HepG2 (cell line): Measurements from ENCODE around the gene SLC16A11. TPM values are rescaled to one million over a fixed set of nuclear protein-coding genes. Genes with fewer than 3 reads are reported as not detected.

Source experiments
- ARID3A ChIP-seq: IDR thresholded peaks from 2 replicates; pipeline ENCODE4 v1.6.1; 2012; ENCODE audit warnings: low read depth, low read length, improper control_type of control experiment
- CREB1 ChIP-seq, 2 experiments: fragments of 450-650 bp in 1 of 2; IDR thresholded peaks; 2 replicates each; pipeline ENCODE4 v1.6.1; 2016 to 2017; ENCODE audit warnings: control low read depth in 1 of 2, mild to moderate bottlenecking in 1 of 2, missing compliant biosample characterization in 1 of 2, missing genetic modification characterization in 1 of 2
- FUBP1 ChIP-seq: sonication (generic); formaldehyde crosslinking; IDR thresholded peaks from 2 replicates; pipeline ENCODE4 v1.5.1; 2020; ENCODE audit warnings: missing genetic modification reagents, mild to moderate bottlenecking, borderline replicate concordance
- GATAD2A ChIP-seq: IDR thresholded peaks from 2 replicates; pipeline ENCODE4 v1.6.1; 2016
- HIVEP1 ChIP-seq: sonication (generic); formaldehyde crosslinking; IDR thresholded peaks from 2 replicates; pipeline ENCODE4 v1.4.0; 2020; ENCODE audit warnings: mild to moderate bottlenecking, missing genetic modification reagents
- KAT8 ChIP-seq: IDR thresholded peaks from 2 replicates; pipeline ENCODE4 v1.6.1; 2016; ENCODE audit warnings: missing genetic modification reagents, missing compliant biosample characterization
- KDM6A ChIP-seq: IDR thresholded peaks from 2 replicates; pipeline ENCODE4 v1.6.1; 2016; ENCODE audit warnings: low read depth
- KLF15 ChIP-seq: sonication (generic); formaldehyde crosslinking; IDR thresholded peaks from 2 replicates; pipeline ENCODE4 v1.8.1; 2023; ENCODE audit warnings: borderline replicate concordance, mild to moderate bottlenecking, inconsistent platforms, missing genetic modification reagents, mixed read lengths
- LBX2 ChIP-seq: sonication (generic); formaldehyde crosslinking; IDR thresholded peaks from 2 replicates; pipeline ENCODE4 v1.5.0; 2020; ENCODE audit warnings: missing genetic modification reagents, mild to moderate bottlenecking, borderline replicate concordance
- MAZ ChIP-seq, 2 experiments: sonication (generic) in 1 of 2; formaldehyde crosslinking in 1 of 2; IDR thresholded peaks; 2 replicates each; pipeline versions ENCODE4 v1.5.0 to v1.6.1; 2012 to 2020; ENCODE audit warnings: low read depth in 2 of 2, mild to moderate bottlenecking in 2 of 2, borderline replicate concordance in 1 of 2, improper control_type of control experiment in 1 of 2, low read length in 1 of 2, missing genetic modification reagents in 1 of 2, moderate library complexity in 1 of 2
- MTERF4 ChIP-seq: sonication (generic); formaldehyde crosslinking; IDR thresholded peaks from 2 replicates; pipeline ENCODE4 v1.8.0; 2023; ENCODE audit warnings: mild to moderate bottlenecking, missing genetic modification reagents
- NFKBIZ ChIP-seq: IDR thresholded peaks from 2 replicates; pipeline ENCODE4 v1.6.1; 2018; ENCODE audit warnings: missing genetic modification reagents, missing compliant biosample characterization
- NR2F2 ChIP-seq: IDR thresholded peaks from 2 replicates; pipeline ENCODE4 v1.6.1; 2012; ENCODE audit warnings: low read depth, inconsistent platforms, borderline replicate concordance
- RFX1 ChIP-seq: fragments of 450-650 bp; IDR thresholded peaks from 2 replicates; pipeline ENCODE4 v1.6.1; 2017
- SAP130 ChIP-seq: IDR thresholded peaks from 2 replicates; pipeline ENCODE4 v1.6.1; 2016; ENCODE audit warnings: low read depth
- SNAPC2 ChIP-seq: sonication (generic); formaldehyde crosslinking; IDR thresholded peaks from 2 replicates; pipeline ENCODE4 v1.8.1; 2022; ENCODE audit warnings: mild to moderate bottlenecking, missing genetic modification reagents
- TEAD2 ChIP-seq: sonication (generic); formaldehyde crosslinking; IDR thresholded peaks from 2 replicates; pipeline ENCODE4 v1.9.0; 2021; ENCODE audit warnings: missing genetic modification reagents
- TFDP2 ChIP-seq: sonication (generic); formaldehyde crosslinking; IDR thresholded peaks from 2 replicates; pipeline ENCODE4 v1.4.0; 2020; ENCODE audit warnings: missing genetic modification reagents
- TOPORS ChIP-seq: sonication (generic); formaldehyde crosslinking; IDR thresholded peaks from 2 replicates; pipeline ENCODE4 v1.8.0; 2023; ENCODE audit warnings: mild to moderate bottlenecking, missing genetic modification reagents
- ZC3H4 ChIP-seq: sonication (generic); formaldehyde crosslinking; IDR thresholded peaks from 2 replicates; pipeline ENCODE4 v1.4.0; 2020; ENCODE audit warnings: missing genetic modification reagents, borderline replicate concordance
- ZKSCAN1 ChIP-seq: fragments of 150-350 bp; IDR thresholded peaks from 2 replicates; pipeline ENCODE4 v1.6.1; 2014; ENCODE audit warnings: low read length
- ZNF563 ChIP-seq: sonication (generic); formaldehyde crosslinking; IDR thresholded peaks from 2 replicates; pipeline ENCODE4 v1.8.0; 2022; ENCODE audit warnings: mild to moderate bottlenecking, moderate library complexity, missing genetic modification reagents
- ZNF616 ChIP-seq: sonication (generic); formaldehyde crosslinking; IDR thresholded peaks from 2 replicates; pipeline ENCODE4 v1.5.0; 2020; ENCODE audit warnings: low read depth, mild to moderate bottlenecking, missing genetic modification reagents
- ZNF772 ChIP-seq: sonication (generic); formaldehyde crosslinking; IDR thresholded peaks from 2 replicates; pipeline ENCODE4 v1.5.0; 2020; ENCODE audit warnings: mild to moderate bottlenecking, missing genetic modification reagents
- ZNF788 ChIP-seq: sonication (generic); formaldehyde crosslinking; IDR thresholded peaks from 2 replicates; pipeline ENCODE4 v1.5.0; 2020; ENCODE audit warnings: mild to moderate bottlenecking, missing genetic modification reagents, borderline replicate concordance
- polyA plus RNA-seq, 8 experiments: library from polyadenylated mRNA; depleted of rRNA in 3 of 8; stranded (reverse) in 7 of 8; unstranded in 1 of 8; fragments of >200 nt; fragmentation: Illumina TruSeq in 4 of 8; extraction: Trizol in 4 of 8; gene quantifications; 2 replicates each; pipeline versions ENCODE4 v1.2.1 to v1.2.3, GENCODE V29; 2011 to 2016; ENCODE audit warnings: low read depth in 4 of 8, missing spikeins in 1 of 8, mixed read lengths in 1 of 8; ENCODE audit not compliant: insufficient read depth in 1 of 8
- total RNA-seq, 5 experiments: library from RNA; depleted of rRNA; stranded (reverse); fragments of >200 nt; fragmentation: Illumina TruSeq; extraction: Trizol; gene quantifications; 2 replicates each; pipeline ENCODE4 v1.2.3, GENCODE V29; 2016; ENCODE audit warnings: low read depth in 1 of 5

The SLC16A11 gene
- total and polyA plus RNA-seq, 2 of the 13 experiments (the other 11 are each of a cell fraction or from before 2014, with no cell fraction given), result not detected

- TF ChIP-seq HIVEP1 (CRISPR knock-in tag), result no peak
- TF ChIP-seq MAZ (IDR thresholded peaks at IDR 0.05; ENCODE audit: borderline replicate concordance, low read depth, low read length), result no peak
- no peak; the same call in 1 of the 2 replicates for TF ChIP-seq MAZ (CRISPR knock-in tag; IDR thresholded peaks at IDR 0.05; ENCODE audit: low read depth)
- TF ChIP-seq NR2F2, result no peak
- TF ChIP-seq ZNF616, result no peak
- TF ChIP-seq SAP130 (CRISPR knock-in tag), result no peak
- TF ChIP-seq KLF15 (CRISPR knock-in tag), result no peak
- TF ChIP-seq ZNF788 (CRISPR knock-in tag), result no peak
- no peak for TF ChIP-seq SNAPC2 (CRISPR knock-in tag)
- no peak for TF ChIP-seq GATAD2A (CRISPR knock-in tag)
- TF ChIP-seq ZC3H4, result peak; percentile 60; the same call in 1 of the 2 replicates
- TF ChIP-seq RFX1, result no peak
- TF ChIP-seq TOPORS (CRISPR knock-in tag), result no peak
- TF ChIP-seq TEAD2, result no peak
- no peak for TF ChIP-seq ZKSCAN1
- TF ChIP-seq KAT8 (CRISPR knock-in tag), result no peak
- no peak for TF ChIP-seq KDM6A (CRISPR knock-in tag)
- TF ChIP-seq TFDP2 (CRISPR knock-in tag), result no peak
- TF ChIP-seq NFKBIZ, result no peak
- TF ChIP-seq ZNF563 (CRISPR knock-in tag), result no peak
- TF ChIP-seq ZNF772 (CRISPR knock-in tag), result peak; percentile 26; the same call in 1 of the 2 replicates
- TF ChIP-seq CREB1 (IDR thresholded peaks at IDR 0.05), result no peak
- TF ChIP-seq CREB1 (CRISPR knock-in tag; IDR thresholded peaks at IDR 0.05), result no peak
- 0 out of 2 replicates have a peak, but pooled peaks have one; percentile 26 for TF ChIP-seq LBX2 (CRISPR knock-in tag)
- TF ChIP-seq ARID3A, result no peak
- no peak for TF ChIP-seq MTERF4 (CRISPR knock-in tag)
- TF ChIP-seq FUBP1 (CRISPR knock-in tag), result 0 out of 2 replicates have a peak, but pooled peaks have one; percentile 45
Observed at GRCh38 chr17:7034955-7035590, 8.8 kb downstream of the SLC16A11 start (continued).
